IMR-90 (cell line): Measurements from ENCODE around the gene KLHL25. TPM values are rescaled to one million over a fixed set of nuclear protein-coding genes. Genes with fewer than 3 reads are reported as not detected.

Experiments
- ATAC-seq: fragments of 200-7000 bp; cut with Tn5 transposase; 2 replicates; pipeline ENCODE4 v1.9.1; 2020; ENCODE audit warnings: low read depth, mild to moderate bottlenecking, moderate library complexity
- BruUV-seq: library from RNA; stranded (reverse); fragments of 400-500 nt; replicated peaks from 2 replicates; lab custom pipeline; 2021; lab: Mats Ljungman, UMichigan
- CTCF ChIA-PET: fragments of 300-600 bp; formaldehyde crosslinking; extraction: SDS; loops from one replicate; lab custom pipeline; 2021; ENCODE audit warnings: antibody characterized with exemption; lab: Yijun Ruan, JAX
- POLR2A ChIA-PET: fragments of 300-600 bp; sonication (Branson Sonifier 250); formaldehyde crosslinking; loops from one replicate; lab custom pipeline; 2022; ENCODE audit warnings: antibody characterized with exemption; ENCODE audit not compliant: unreplicated experiment; lab: Charles Lee
- DNase-seq: peaks from one replicate; pipeline ENCODE4 v3.0.0; 2013
- H2AFZ ChIP-seq: replicated peaks from 2 replicates; pipeline ENCODE3; 2013; ENCODE audit warnings: low read length, mild to moderate bottlenecking; ENCODE audit not compliant: poor library complexity
- H2AK5ac ChIP-seq: 2 replicates; pipeline ENCODE4 v1.6.1; 2013; ENCODE audit warnings: low read depth, low read length, inconsistent platforms
- H2AK9ac ChIP-seq: replicated peaks from 2 replicates; pipeline ENCODE3; 2013; ENCODE audit warnings: mild to moderate bottlenecking, low read depth, low read length, moderate library complexity; ENCODE audit not compliant: poor library complexity
- H2BK120ac ChIP-seq: 2 replicates; pipeline ENCODE4 v1.6.1; 2013; ENCODE audit warnings: low read depth, low read length, inconsistent platforms
- H2BK15ac ChIP-seq: 3 replicates; pipeline ENCODE4 v1.6.1; 2013; ENCODE audit warnings: low read depth, low read length, inconsistent platforms
- H2BK20ac ChIP-seq: 2 replicates; pipeline ENCODE4 v1.6.1; 2013; ENCODE audit warnings: low read depth, mild to moderate bottlenecking, inconsistent platforms, low read length, moderate library complexity
- H2BK5ac ChIP-seq: 2 replicates; pipeline ENCODE4 v1.6.1; 2013; ENCODE audit warnings: mild to moderate bottlenecking, low read depth, low read length, inconsistent platforms; ENCODE audit not compliant: poor library complexity, severe bottlenecking
- H3K14ac ChIP-seq: replicated peaks from 2 replicates; pipeline ENCODE4 v1.6.1; 2013; ENCODE audit warnings: low read depth, low read length, inconsistent platforms
- H3K18ac ChIP-seq: 2 replicates; pipeline ENCODE4 v1.6.1; 2013; ENCODE audit warnings: low read depth, low read length, control low read depth
- H3K23ac ChIP-seq: 2 replicates; pipeline ENCODE4 v1.6.1; 2013; ENCODE audit warnings: low read depth, low read length, inconsistent platforms
- H3K27ac ChIP-seq: 2 replicates; pipeline ENCODE4 v1.5.1; 2013; ENCODE audit warnings: mild to moderate bottlenecking, control low read depth, low read length; ENCODE audit not compliant: insufficient read depth
- H3K27me3 ChIP-seq: 2 replicates; pipeline ENCODE4 v1.6.1; 2013; ENCODE audit warnings: low read length; ENCODE audit not compliant: control insufficient read depth, insufficient read depth
- H3K36me3 ChIP-seq: 2 replicates; pipeline ENCODE4 v1.6.1; 2013; ENCODE audit warnings: low read length, mixed read lengths; ENCODE audit not compliant: control insufficient read depth, insufficient read depth
- H3K4ac ChIP-seq: 2 replicates; pipeline ENCODE4 v1.6.1; 2013; ENCODE audit warnings: low read depth, low read length, inconsistent platforms
- H3K4me1 ChIP-seq: 2 replicates; pipeline ENCODE4 v1.6.1; 2013; ENCODE audit warnings: low read length, mixed read lengths; ENCODE audit not compliant: control insufficient read depth, insufficient read depth
- H3K4me2 ChIP-seq: 2 replicates; pipeline ENCODE4 v1.6.1; 2013; ENCODE audit warnings: low read depth, mild to moderate bottlenecking, control low read depth, low read length, moderate library complexity
- H3K4me3 ChIP-seq: 2 replicates; pipeline ENCODE4 v1.5.1; 2013; ENCODE audit warnings: low read depth, mild to moderate bottlenecking, control low read depth, low read length, moderate library complexity; ENCODE audit not compliant: insufficient read depth
- H3K56ac ChIP-seq: 2 replicates; pipeline ENCODE4 v1.6.1; 2013; ENCODE audit warnings: low read length, inconsistent platforms; ENCODE audit not compliant: insufficient read depth; ENCODE audit errors: extremely low read depth
- H3K79me1 ChIP-seq, 2 experiments: 2 replicates each; pipeline ENCODE4 v1.6.1; 2013; ENCODE audit warnings: low read length in 2 of 2, inconsistent platforms in 1 of 2, low read depth in 1 of 2
- H3K9ac ChIP-seq: 2 replicates; pipeline ENCODE4 v1.6.1; 2013; ENCODE audit warnings: low read depth, low read length, control low read depth
- H3K9me1 ChIP-seq: 2 replicates; pipeline ENCODE4 v1.6.1; 2013; ENCODE audit warnings: low read length, inconsistent platforms; ENCODE audit not compliant: insufficient read depth
- H3K9me3 ChIP-seq: 2 replicates; pipeline ENCODE4 v1.6.1; 2013; ENCODE audit warnings: low read length; ENCODE audit not compliant: control insufficient read depth, insufficient read depth
- H4K20me1 ChIP-seq: 2 replicates; pipeline ENCODE4 v1.6.1; 2013; ENCODE audit warnings: low read length, inconsistent platforms; ENCODE audit not compliant: insufficient read depth
- H4K5ac ChIP-seq: 2 replicates; pipeline ENCODE4 v1.6.1; 2013; ENCODE audit warnings: mild to moderate bottlenecking, low read depth, low read length, control low read depth
- H4K8ac ChIP-seq, 2 experiments: 2 replicates each; pipeline ENCODE4 v1.6.1; 2013; ENCODE audit warnings: low read depth in 2 of 2, low read length in 2 of 2, control low read depth in 1 of 2, inconsistent platforms in 1 of 2
- H4K91ac ChIP-seq: 2 replicates; pipeline ENCODE4 v1.6.1; 2013; ENCODE audit warnings: low read depth, low read length, inconsistent platforms; ENCODE audit not compliant: insufficient read depth
- CEBPB ChIP-seq: IDR thresholded peaks from 2 replicates; pipeline ENCODE4 v1.6.1; 2012; ENCODE audit warnings: low read depth, low read length, improper control_type of control experiment
- ELK1 ChIP-seq: fragments of 150-350 bp; IDR thresholded peaks from 2 replicates; pipeline ENCODE4 v1.6.1; 2016; ENCODE audit warnings: low read depth, mild to moderate bottlenecking, low read length, moderate library complexity, borderline replicate concordance
- RCOR1 ChIP-seq: IDR thresholded peaks from 2 replicates; pipeline ENCODE4 v1.6.1; 2012; ENCODE audit warnings: mild to moderate bottlenecking, low read length, improper control_type of control experiment; ENCODE audit not compliant: insufficient replicate concordance
- WGBS, 2 experiments: methylation state at CpG; one replicate each; pipeline versions ENCODE4 v1.1.5 to v1.1.7; 2013; ENCODE audit warnings: missing lambda C conversion rate in 2 of 2; ENCODE audit not compliant: insufficient read length in 1 of 2; ENCODE audit errors: extremely low coverage in 2 of 2; 5-methylcytosine and 5-hydroxymethylcytosine counted together
- dilution Hi-C: fragments of 300-500 bp; cut with HindIII; formaldehyde crosslinking; loops from one replicate; pipeline ENCODE4 v1.14.3; 2018; ENCODE audit warnings: low sequenced_read_pairs; ENCODE audit not compliant: unreplicated experiment
- in situ Hi-C: fragments of 300-500 bp; cut with MboI; formaldehyde crosslinking; loops from 3 replicates; pipeline ENCODE4 v1.14.3; 2019; ENCODE audit warnings: low sequenced_read_pairs, inconsistent platforms, mixed read lengths
- intact Hi-C: fragments of 100-400 bp; cut with micrococcal nuclease; formaldehyde crosslinking; loops from 2 replicates; pipeline ENCODE4 v1.10.0; 2022
- polyA plus RNA-seq, 3 experiments: library from polyadenylated mRNA; depleted of rRNA; stranded (reverse); fragments of >200 nt; gene quantifications; 2 replicates each; pipeline ENCODE4 v1.2.3, GENCODE V29; 2012; ENCODE audit warnings: low replicate concordance in 1 of 3
- total RNA-seq: library from RNA; depleted of rRNA; stranded (reverse); fragments of >200 nt; gene quantifications from 2 replicates; pipeline ENCODE4 v1.2.3, GENCODE V29; 2012

Gene KLHL25
- total and polyA plus RNA-seq, 2 of the 4 experiments (the other 2 are of a cell fraction) = 2.7 to 5.6 TPM

GRCh38 chr15:85756411-85757072, 38.2 kb downstream of the KLHL25 start:
- no peak overlapping the region for H3K4me3 ChIP-seq
- H3K4me1 ChIP-seq = no peaks in the 10 kb centered on the region
- ATAC-seq = no peak
- no peak overlapping the region for H2BK120ac ChIP-seq
- no peak overlapping the region for H2BK5ac ChIP-seq
- H4K20me1 ChIP-seq = 0 out of 2 replicates have a peak, but pooled peaks cover 2% of the 10 kb centered on the region
- peaks cover 7% of the 10 kb centered on the region; the same call in 1 of the 2 replicates for H3K36me3 ChIP-seq
- no peaks in the 10 kb centered on the region for H3K9me1 ChIP-seq
- no peak for DNase-seq
- WGBS, 2 experiments = no CpG with 5 or more reads among the region's 9 CpGs
- H4K8ac ChIP-seq = no peak overlapping the region
- H2AK5ac ChIP-seq = no peak overlapping the region
- H3K79me1 ChIP-seq = no peaks in the 10 kb centered on the region
- H3K27me3 ChIP-seq = no peaks in the 10 kb centered on the region
- H2BK15ac ChIP-seq = no peak overlapping the region
- H3K4ac ChIP-seq = no peak overlapping the region
- no peak overlapping the region for H2BK20ac ChIP-seq
- H4K91ac ChIP-seq = no peak overlapping the region
- BruUV-seq = no TSS peak
- no peak overlapping the region for H3K14ac ChIP-seq
- no peak for TF ChIP-seq ELK1
- TF ChIP-seq CEBPB = no peak
- no peak for TF ChIP-seq RCOR1
- H3K18ac ChIP-seq = no peak overlapping the region
- in situ Hi-C loops (no loop called here), dilution Hi-C loops (no loop called here), intact Hi-C loops (no loop called here)
- H3K9me3 ChIP-seq = no peaks in the 10 kb centered on the region
- H2AFZ ChIP-seq = no peak overlapping the region
- ChIA-PET POLR2A (no interaction called here), CTCF (no interaction called here)
- no peak overlapping the region for H3K27ac ChIP-seq
- H2AK9ac ChIP-seq = no peak overlapping the region
- H3K56ac ChIP-seq = no peak overlapping the region
- no peak overlapping the region for H3K9ac ChIP-seq
- H3K4me2 ChIP-seq = no peak overlapping the region
- no peak overlapping the region for H4K5ac ChIP-seq
- no peak overlapping the region for H3K23ac ChIP-seq
